ENCODE results near the gene RBM38.

The RBM38 gene

DNA sequence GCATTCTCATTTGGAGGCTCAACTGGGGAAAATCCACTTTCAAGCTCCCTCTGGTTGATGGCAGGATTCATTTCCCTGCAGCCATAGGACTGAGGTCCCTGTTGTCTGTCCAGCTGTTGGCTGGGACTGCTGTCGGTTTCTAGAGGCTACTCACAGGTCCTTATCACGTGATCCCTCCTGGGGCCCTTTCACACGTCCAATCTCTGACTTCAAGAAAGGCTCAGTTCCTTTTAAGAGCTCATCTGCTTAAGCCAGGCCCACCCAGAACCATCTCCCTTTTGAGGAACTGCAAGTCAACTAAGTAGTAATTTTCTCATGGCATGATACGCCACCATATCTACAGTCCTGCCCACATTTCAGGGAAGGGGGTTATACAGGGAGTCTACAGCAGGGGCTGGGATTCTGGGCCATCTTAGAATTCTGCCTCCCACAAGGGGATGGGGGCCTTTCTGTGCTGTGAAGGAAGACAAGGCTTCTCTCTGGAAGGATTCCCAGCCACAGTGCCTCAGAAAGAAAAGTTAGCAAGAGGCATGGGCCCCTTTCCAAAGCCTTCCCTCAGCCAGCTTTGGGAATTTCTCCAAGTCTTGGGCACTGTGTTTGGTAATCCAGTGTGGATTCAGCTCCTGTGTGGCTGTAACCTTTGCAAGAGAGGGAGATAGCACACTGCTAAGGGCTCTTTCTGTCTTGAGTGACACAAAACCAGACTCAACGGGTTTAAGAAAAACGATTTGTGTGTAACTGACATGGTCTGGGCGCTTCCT, 67.4 kb downstream of the RBM38 start:
- DNase-seq, result no peak
